ENCODE results near the gene MMP24OS. TPM values are rescaled to one million over a fixed set of nuclear protein-coding genes. Genes with fewer than 3 reads are reported as not detected.

MMP24OS gene
- total and polyA plus RNA-seq, 5 donors from 2014 or later, result 8.7 to 50.6 (median 9.6) TPM

- Histone ChIP-seq H3K9me3 (ENCODE audit: control insufficient read depth in 2 of 2, low read length in 2 of 2) (no peaks in the 10 kb centered on the region), H3K4me1 (ENCODE audit: control insufficient read depth, insufficient read depth, low read length, poor library complexity, severe bottlenecking) (no peaks in the 10 kb centered on the region), H3K36me3 (ENCODE audit: control insufficient read depth, insufficient read depth, low read length) (no peaks in the 10 kb centered on the region), H3K27ac (ENCODE audit: insufficient read depth, low read length, poor library complexity, severe bottlenecking) (no peak overlapping the region), H3K27me3 (ENCODE audit: control insufficient read depth, insufficient read depth, low read length) (no peaks in the 10 kb centered on the region), H3K4me3 (ENCODE audit: low read depth, low read length) (no peak overlapping the region)
- Mint-ChIP-seq H3K27me3 (no peaks in the 10 kb centered on the region), H3K36me3 (peaks cover 11% of the 10 kb centered on the region), H3K27ac (no peak overlapping the region), H3K9me3 (no peaks in the 10 kb centered on the region), H3K4me3 (no peak overlapping the region), H3K4me1 (peaks cover 0 to 2% (median 0%) of the 10 kb centered on the region in 4 donors)
- no peak for DNase-seq
- no peak for ATAC-seq (ENCODE audit: low read depth in 2 of 2)
These were observed 33.9 kb downstream of the MMP24OS start for GRCh38 chr20:35243986-35244385.

GRCh38 chr20:35243317-35243716 is 34.6 kb downstream of the MMP24OS start:
- H3K4me1 Mint-ChIP-seq, result peaks cover 0 to 3% (median 0%) of the 10 kb centered on the region in 4 donors
- Histone ChIP-seq H3K4me1 (ENCODE audit: control insufficient read depth, insufficient read depth, low read length, poor library complexity, severe bottlenecking) (no peaks in the 10 kb centered on the region), H3K27me3 (ENCODE audit: control insufficient read depth, insufficient read depth, low read length) (no peaks in the 10 kb centered on the region), H3K27ac (ENCODE audit: insufficient read depth, low read length, poor library complexity, severe bottlenecking) (no peak overlapping the region), H3K36me3 (ENCODE audit: control insufficient read depth, insufficient read depth, low read length) (no peaks in the 10 kb centered on the region), H3K9me3 (ENCODE audit: control insufficient read depth in 2 of 2, low read length in 2 of 2) (no peaks in the 10 kb centered on the region), H3K4me3 (ENCODE audit: low read depth, low read length) (no peak overlapping the region)
- DNase-seq (no peak), ATAC-seq (ENCODE audit: low read depth in 2 of 2) (no peak)
- no peak overlapping the region for H3K4me3 Mint-ChIP-seq
- H3K9me3 Mint-ChIP-seq, result no peaks in the 10 kb centered on the region
- no peak overlapping the region for H3K27ac Mint-ChIP-seq
- H3K36me3 Mint-ChIP-seq, result peaks cover 16% of the 10 kb centered on the region
- no peaks in the 10 kb centered on the region for H3K27me3 Mint-ChIP-seq

GRCh38 chr20:35240811-35241293 is 37.1 kb downstream of the MMP24OS start:
- Mint-ChIP-seq H3K4me1 (peaks cover 0 to 4% (median 0%) of the 10 kb centered on the region in 4 donors), H3K4me3 (no peak overlapping the region), H3K36me3 (peaks cover 29% of the 10 kb centered on the region), H3K27ac (peak overlapping the region in 1 of 3 donors; percentile 43), H3K27me3 (no peaks in the 10 kb centered on the region), H3K9me3 (no peaks in the 10 kb centered on the region)
- Histone ChIP-seq H3K4me3 (ENCODE audit: low read depth, low read length) (no peak overlapping the region), H3K27me3 (ENCODE audit: control insufficient read depth, insufficient read depth, low read length) (no peaks in the 10 kb centered on the region), H3K4me1 (ENCODE audit: control insufficient read depth, insufficient read depth, low read length, poor library complexity, severe bottlenecking) (no peaks in the 10 kb centered on the region), H3K9me3 (ENCODE audit: control insufficient read depth in 2 of 2, low read length in 2 of 2) (no peaks in the 10 kb centered on the region), H3K27ac (ENCODE audit: insufficient read depth, low read length, poor library complexity, severe bottlenecking) (no peak overlapping the region), H3K36me3 (ENCODE audit: control insufficient read depth, insufficient read depth, low read length) (peaks cover 2% of the 10 kb centered on the region)
- DNase-seq, result no peak
- ATAC-seq (ENCODE audit: low read depth in 2 of 2), result no peak

GRCh38 chr20:35240083-35240810 is 37.7 kb downstream of the MMP24OS start:
- Histone ChIP-seq H3K9me3 (ENCODE audit: control insufficient read depth in 2 of 2, low read length in 2 of 2) (no peaks in the 10 kb centered on the region), H3K27ac (ENCODE audit: insufficient read depth, low read length, poor library complexity, severe bottlenecking) (no peak overlapping the region), H3K27me3 (ENCODE audit: control insufficient read depth, insufficient read depth, low read length) (no peaks in the 10 kb centered on the region), H3K4me1 (ENCODE audit: control insufficient read depth, insufficient read depth, low read length, poor library complexity, severe bottlenecking) (no peaks in the 10 kb centered on the region), H3K36me3 (ENCODE audit: control insufficient read depth, insufficient read depth, low read length) (peaks cover 5% of the 10 kb centered on the region), H3K4me3 (ENCODE audit: low read depth, low read length) (no peak overlapping the region)
- Mint-ChIP-seq H3K27ac (peak overlapping the region in 1 of 3 donors; percentile 43), H3K9me3 (no peaks in the 10 kb centered on the region), H3K4me3 (no peak overlapping the region), H3K27me3 (no peaks in the 10 kb centered on the region), H3K36me3 (peaks cover 32% of the 10 kb centered on the region), H3K4me1 (peaks cover 0 to 4% (median 0%) of the 10 kb centered on the region in 4 donors)
- no peak for DNase-seq
- no peak for ATAC-seq (ENCODE audit: low read depth in 2 of 2)

GRCh38 chr20:35238735-35239134 is 39.2 kb downstream of the MMP24OS start:
- H3K36me3 Mint-ChIP-seq, result peaks cover 42% of the 10 kb centered on the region
- H3K4me3 Mint-ChIP-seq, result no peak overlapping the region
- no peaks in the 10 kb centered on the region for H3K27me3 ChIP-seq (ENCODE audit: control insufficient read depth, insufficient read depth, low read length)
- no peaks in the 10 kb centered on the region for H3K9me3 ChIP-seq (ENCODE audit: control insufficient read depth in 2 of 2, low read length in 2 of 2)
- peaks cover 0 to 5% (median 2%) of the 10 kb centered on the region in 4 donors for H3K4me1 Mint-ChIP-seq
- H3K4me3 ChIP-seq (ENCODE audit: low read depth, low read length), result no peak overlapping the region
- DNase-seq, result no peak
- H3K27ac ChIP-seq (ENCODE audit: insufficient read depth, low read length, poor library complexity, severe bottlenecking), result no peak overlapping the region
- no peaks in the 10 kb centered on the region for H3K9me3 Mint-ChIP-seq
- ATAC-seq (ENCODE audit: low read depth in 2 of 2), result no peak
- H3K36me3 ChIP-seq (ENCODE audit: control insufficient read depth, insufficient read depth, low read length), result peaks cover 5% of the 10 kb centered on the region
- H3K4me1 ChIP-seq (ENCODE audit: control insufficient read depth, insufficient read depth, low read length, poor library complexity, severe bottlenecking), result no peaks in the 10 kb centered on the region
- no peaks in the 10 kb centered on the region for H3K27me3 Mint-ChIP-seq
- no peak overlapping the region for H3K27ac Mint-ChIP-seq

- Histone ChIP-seq H3K27ac (ENCODE audit: insufficient read depth, low read length, poor library complexity, severe bottlenecking) (no peak overlapping the region), H3K4me3 (ENCODE audit: low read depth, low read length) (no peak overlapping the region), H3K4me1 (ENCODE audit: control insufficient read depth, insufficient read depth, low read length, poor library complexity, severe bottlenecking) (no peaks in the 10 kb centered on the region), H3K27me3 (ENCODE audit: control insufficient read depth, insufficient read depth, low read length) (no peaks in the 10 kb centered on the region), H3K9me3 (ENCODE audit: control insufficient read depth in 2 of 2, low read length in 2 of 2) (no peaks in the 10 kb centered on the region), H3K36me3 (ENCODE audit: control insufficient read depth, insufficient read depth, low read length) (peaks cover 5% of the 10 kb centered on the region)
- H3K9me3 Mint-ChIP-seq, result no peaks in the 10 kb centered on the region
- peaks cover 42% of the 10 kb centered on the region for H3K36me3 Mint-ChIP-seq
- H3K27me3 Mint-ChIP-seq, result no peaks in the 10 kb centered on the region
- DNase-seq, result no peak
- H3K4me3 Mint-ChIP-seq, result no peak overlapping the region
- H3K27ac Mint-ChIP-seq, result no peak overlapping the region
- H3K4me1 Mint-ChIP-seq, result peaks cover 0 to 5% (median 2%) of the 10 kb centered on the region in 4 donors
- no peak for ATAC-seq (ENCODE audit: low read depth in 2 of 2)
These were observed 39.8 kb downstream of the MMP24OS start for GRCh38 chr20:35238170-35238569.

- H3K27me3 Mint-ChIP-seq, result no peaks in the 10 kb centered on the region
- Histone ChIP-seq H3K27ac (ENCODE audit: insufficient read depth, low read length, poor library complexity, severe bottlenecking) (no peak overlapping the region), H3K4me3 (ENCODE audit: low read depth, low read length) (no peak overlapping the region), H3K36me3 (ENCODE audit: control insufficient read depth, insufficient read depth, low read length) (peaks cover 5% of the 10 kb centered on the region), H3K4me1 (ENCODE audit: control insufficient read depth, insufficient read depth, low read length, poor library complexity, severe bottlenecking) (no peaks in the 10 kb centered on the region), H3K27me3 (ENCODE audit: control insufficient read depth, insufficient read depth, low read length) (no peaks in the 10 kb centered on the region), H3K9me3 (ENCODE audit: control insufficient read depth in 2 of 2, low read length in 2 of 2) (no peaks in the 10 kb centered on the region)
- no peak for ATAC-seq (ENCODE audit: low read depth in 2 of 2)
- no peak for DNase-seq
- no peak overlapping the region for H3K27ac Mint-ChIP-seq
- H3K4me1 Mint-ChIP-seq, result peaks cover 0 to 5% (median 2%) of the 10 kb centered on the region in 4 donors
- H3K36me3 Mint-ChIP-seq, result peaks cover 45% of the 10 kb centered on the region
- no peaks in the 10 kb centered on the region for H3K9me3 Mint-ChIP-seq
- no peak overlapping the region for H3K4me3 Mint-ChIP-seq
These were observed 40.4 kb downstream of the MMP24OS start for GRCh38 chr20:35237486-35237885.

- peaks cover 0 to 3% (median 0%) of the 10 kb centered on the region in 7 donors for H3K9me3 Mint-ChIP-seq
- Histone ChIP-seq H3K9me3 (ENCODE audit: control insufficient read depth in 2 of 2, low read length in 2 of 2) (no peaks in the 10 kb centered on the region), H3K27me3 (ENCODE audit: control insufficient read depth, insufficient read depth, low read length) (no peaks in the 10 kb centered on the region), H3K4me1 (ENCODE audit: control insufficient read depth, insufficient read depth, low read length, poor library complexity, severe bottlenecking) (no peaks in the 10 kb centered on the region), H3K4me3 (ENCODE audit: low read depth, low read length) (no peak overlapping the region), H3K36me3 (ENCODE audit: control insufficient read depth, insufficient read depth, low read length) (peaks cover 9% of the 10 kb centered on the region), H3K27ac (ENCODE audit: insufficient read depth, low read length, poor library complexity, severe bottlenecking) (no peak overlapping the region)
- DNase-seq, result no peak
- H3K27me3 Mint-ChIP-seq, result peaks cover 2% of the 10 kb centered on the region
- peaks cover 55% of the 10 kb centered on the region for H3K36me3 Mint-ChIP-seq
- no peak overlapping the region for H3K4me3 Mint-ChIP-seq
- no peak overlapping the region for H3K27ac Mint-ChIP-seq
- ATAC-seq (ENCODE audit: low read depth in 2 of 2), result no peak
- peaks cover 0 to 5% (median 2%) of the 10 kb centered on the region in 4 donors for H3K4me1 Mint-ChIP-seq
These were observed 42.0 kb downstream of the MMP24OS start for GRCh38 chr20:35235881-35236280.
